GM12864 (cell line): ENCODE measurements around the gene FBXO40.
"Not testable (repeated sequence)": the region's sequence is repeated elsewhere in the genome, so short reads cannot be mapped to it uniquely, and the experiment has no call there.

Experiments used
- DNase-seq: peaks from one replicate; pipeline ENCODE4 v3.0.0-alpha.2; 2011; ENCODE audit warnings: low read depth
- H3K4me3 ChIP-seq: 2 replicates; pipeline ENCODE4 v1.5.1; 2011; ENCODE audit warnings: mild to moderate bottlenecking, low read depth, low read length, control low read depth
- CTCF ChIP-seq: IDR thresholded peaks from 2 replicates; pipeline ENCODE4 v1.5.1; 2011; ENCODE audit warnings: low read depth, mild to moderate bottlenecking, moderate library complexity, low read length, control low read depth, inconsistent platforms; ENCODE audit errors: missing control alignments

Gene FBXO40

DNA sequence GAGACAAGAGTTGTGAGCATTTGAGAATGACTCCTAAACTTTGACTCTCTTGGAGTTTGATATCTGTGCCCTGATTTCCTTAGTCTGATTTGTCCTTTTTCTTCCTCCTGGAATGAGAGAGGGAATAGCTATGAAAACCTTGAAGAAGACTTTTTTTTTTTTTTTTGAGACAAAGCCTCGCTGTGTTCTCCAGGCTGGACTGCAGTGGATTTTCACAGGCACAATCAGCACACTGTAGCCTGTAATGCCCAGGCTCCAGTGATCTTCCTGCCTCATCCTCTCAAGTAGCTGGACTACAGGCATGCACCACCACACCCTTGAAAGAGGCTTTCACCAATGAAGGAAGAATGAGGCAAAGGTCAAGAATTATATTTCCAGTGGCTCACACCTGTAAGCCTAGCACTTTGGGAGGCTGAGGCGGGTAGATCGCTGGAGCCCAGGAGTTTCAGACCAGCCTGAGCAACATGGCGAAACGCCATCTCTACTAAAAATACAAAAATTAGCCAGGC lies 35.7 kb upstream of the FBXO40 start:
- TF ChIP-seq CTCF = no peak
- no peak for DNase-seq
- H3K4me3 ChIP-seq = no peak overlapping the region

- H3K4me3 ChIP-seq = no peak overlapping the region
- no peak for TF ChIP-seq CTCF
- no peak for DNase-seq
These were observed 31.0 kb upstream of the FBXO40 start for GRCh38 chr3:121562148-121562547.

GRCh38 chr3:121566773-121567172 lies 26.4 kb upstream of the FBXO40 start:
- TF ChIP-seq CTCF = no peak
- no peak overlapping the region for H3K4me3 ChIP-seq
- no peak for DNase-seq

- TF ChIP-seq CTCF = no peak
- no peak for DNase-seq
- H3K4me3 ChIP-seq = no peak within 1 kb of the TSS
These were observed 25.5 kb upstream of the FBXO40 start, which contains the start of gene ARGFX for GRCh38 chr3:121567649-121568048. Gene ARGFX (plus strand): TSS chr3:121567949. CDS start chr3:121570714, 2,765 bp downstream.

DNA sequence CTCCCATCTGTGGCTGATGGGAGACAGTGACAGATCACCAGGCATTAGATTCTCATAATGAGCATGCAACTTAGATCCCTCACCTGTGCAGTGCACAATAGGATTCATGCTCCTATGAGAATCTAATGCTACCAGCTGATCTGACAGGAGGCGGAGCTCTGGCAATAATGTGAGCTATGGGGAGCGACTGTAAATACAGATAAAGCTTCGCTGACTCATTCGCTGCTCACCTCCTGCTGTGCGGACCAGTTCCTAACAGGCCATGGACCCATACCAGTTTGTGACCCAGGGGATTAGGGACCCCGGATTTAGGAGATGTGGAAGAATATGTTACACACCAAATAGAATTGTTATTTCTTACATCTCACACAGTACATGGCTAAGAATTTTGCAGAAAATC lies 18.7 kb upstream of the FBXO40 start:
- H3K4me3 ChIP-seq = no peak overlapping the region
- no peak for TF ChIP-seq CTCF
- DNase-seq = no peak

GRCh38 chr3:121581691-121582090 lies 11.5 kb upstream of the FBXO40 start:
- no peak for TF ChIP-seq CTCF
- no peak for DNase-seq
- H3K4me3 ChIP-seq = no peak overlapping the region

DNA sequence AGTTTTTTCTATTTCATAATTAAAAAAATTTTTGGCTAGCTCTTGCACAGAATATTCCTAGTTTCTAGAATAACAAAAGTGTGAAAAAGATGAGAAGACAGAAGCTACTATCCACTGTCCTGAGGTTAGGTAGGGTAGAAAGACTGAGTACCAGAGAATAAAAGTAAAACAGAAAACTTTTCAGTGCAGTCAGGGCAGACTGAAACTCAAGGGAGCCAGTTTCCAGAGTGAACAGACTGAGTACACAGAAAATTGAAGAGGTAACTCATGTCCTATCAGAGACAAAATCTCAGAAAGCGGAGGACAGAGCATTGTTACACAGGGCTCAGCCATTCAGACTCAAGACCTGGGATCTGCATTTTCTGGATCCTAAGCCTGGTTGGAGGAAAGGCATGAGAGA lies 8.8 kb upstream of the FBXO40 start:
- no peak for DNase-seq
- no peak overlapping the region for H3K4me3 ChIP-seq
- TF ChIP-seq CTCF = no peak

GRCh38 chr3:121593806-121594205 lies 627 bp downstream of the FBXO40 start:
- not testable (repeated sequence) for DNase-seq

More at GRCh38 chr3:121593806-121594205, 627 bp downstream of the FBXO40 start:
- H3K4me3 ChIP-seq = not testable (repeated sequence)
